ENCODE measurements around the gene HELZ2.

DNA sequence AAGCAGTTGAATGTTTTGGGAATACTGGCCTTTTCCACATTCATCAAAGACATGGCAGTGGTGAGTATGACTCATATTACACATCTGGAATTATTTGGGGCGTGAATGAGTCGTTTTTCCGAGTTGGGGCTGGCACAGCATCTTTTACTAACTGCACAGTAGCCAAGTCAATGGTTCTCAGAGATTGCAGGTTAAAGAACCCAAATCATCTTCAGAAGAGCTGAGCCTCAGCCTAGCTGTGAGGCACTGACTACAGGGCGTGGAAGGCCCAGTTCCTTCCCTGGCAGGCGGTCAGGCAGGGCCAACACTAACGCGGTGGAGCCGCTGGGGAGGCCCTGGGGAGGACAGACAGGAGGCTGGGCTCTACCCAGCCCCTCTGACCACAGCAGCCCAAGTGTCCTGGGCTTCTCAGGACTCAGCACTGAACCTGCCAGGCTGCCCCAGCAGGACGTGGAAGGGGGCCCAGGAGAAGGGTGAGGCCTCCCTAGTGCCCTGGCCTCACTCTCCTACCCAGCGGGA, 20.1 kb upstream of the HELZ2 start:
- TF ChIP-seq, protein P1, sequence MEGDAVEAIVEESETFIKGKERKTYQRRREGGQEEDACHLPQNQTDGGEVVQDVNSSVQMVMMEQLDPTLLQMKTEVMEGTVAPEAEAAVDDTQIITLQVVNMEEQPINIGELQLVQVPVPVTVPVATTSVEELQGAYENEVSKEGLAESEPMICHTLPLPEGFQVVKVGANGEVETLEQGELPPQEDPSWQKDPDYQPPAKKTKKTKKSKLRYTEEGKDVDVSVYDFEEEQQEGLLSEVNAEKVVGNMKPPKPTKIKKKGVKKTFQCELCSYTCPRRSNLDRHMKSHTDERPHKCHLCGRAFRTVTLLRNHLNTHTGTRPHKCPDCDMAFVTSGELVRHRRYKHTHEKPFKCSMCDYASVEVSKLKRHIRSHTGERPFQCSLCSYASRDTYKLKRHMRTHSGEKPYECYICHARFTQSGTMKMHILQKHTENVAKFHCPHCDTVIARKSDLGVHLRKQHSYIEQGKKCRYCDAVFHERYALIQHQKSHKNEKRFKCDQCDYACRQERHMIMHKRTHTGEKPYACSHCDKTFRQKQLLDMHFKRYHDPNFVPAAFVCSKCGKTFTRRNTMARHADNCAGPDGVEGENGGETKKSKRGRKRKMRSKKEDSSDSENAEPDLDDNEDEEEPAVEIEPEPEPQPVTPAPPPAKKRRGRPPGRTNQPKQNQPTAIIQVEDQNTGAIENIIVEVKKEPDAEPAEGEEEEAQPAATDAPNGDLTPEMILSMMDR (conservative IDR thresholded peaks at IDR 0.05; ENCODE audit: low read length), result no peak
- no peak for TF ChIP-seq EZH2phosphoT487 (IDR thresholded peaks at IDR 0.05; ENCODE audit: borderline replicate concordance, low read depth, low read length)
